GM10248 (cell line): Measurements from ENCODE around the gene PARL.

Experiments used
- CTCF ChIA-PET: fragments of 300-600 bp; sonication (Branson Sonifier 250); formaldehyde crosslinking; extraction: SDS; loops from one replicate; lab custom pipeline; 2021; ENCODE audit warnings: antibody characterized with exemption; lab: Yijun Ruan, JAX
- POLR2A ChIA-PET: fragments of 350-650 bp; sonication (Branson Sonifier 250); formaldehyde crosslinking; extraction: SDS; loops from one replicate; lab custom pipeline; 2020; ENCODE audit warnings: antibody characterized with exemption; lab: Yijun Ruan, JAX
- DNase-seq: peaks from one replicate; pipeline ENCODE4 v3.0.0; 2012; ENCODE audit errors: extremely low spot score
- TF ChIP-seq, protein P1 (sequence below): IDR thresholded peaks from 2 replicates; pipeline ENCODE4 v1.5.1; 2012; ENCODE audit warnings: mild to moderate bottlenecking, low read depth; ENCODE audit errors: extremely low read depth, missing control alignments, control extremely low read depth

Gene PARL

DNA sequence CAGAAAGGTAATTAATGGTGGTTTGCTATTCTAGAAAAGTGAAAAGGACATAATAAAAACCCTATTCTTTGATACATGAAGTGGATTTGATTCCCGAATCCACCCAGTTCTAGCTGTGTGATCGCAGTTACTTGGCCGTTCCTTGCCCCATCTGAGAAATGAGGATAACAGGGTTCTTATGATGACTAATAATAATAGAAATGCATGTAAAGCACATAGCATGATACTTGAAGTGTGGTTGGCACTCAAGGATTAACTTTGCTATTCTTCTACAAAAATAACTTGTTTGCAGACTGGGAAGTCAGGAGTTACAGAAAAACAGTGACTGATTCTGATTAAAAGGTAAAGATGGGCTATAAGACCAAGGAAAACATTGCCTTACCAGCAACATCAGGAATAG, 26.8 kb downstream of the PARL start:
- CTCF ChIA-PET: interaction anchor here (1.2 kb wide), 1 partner anchor 11 kb away, joined by 5 read pairs; no protein-coding TSS in a partner anchor
- TF ChIP-seq, protein P1, sequence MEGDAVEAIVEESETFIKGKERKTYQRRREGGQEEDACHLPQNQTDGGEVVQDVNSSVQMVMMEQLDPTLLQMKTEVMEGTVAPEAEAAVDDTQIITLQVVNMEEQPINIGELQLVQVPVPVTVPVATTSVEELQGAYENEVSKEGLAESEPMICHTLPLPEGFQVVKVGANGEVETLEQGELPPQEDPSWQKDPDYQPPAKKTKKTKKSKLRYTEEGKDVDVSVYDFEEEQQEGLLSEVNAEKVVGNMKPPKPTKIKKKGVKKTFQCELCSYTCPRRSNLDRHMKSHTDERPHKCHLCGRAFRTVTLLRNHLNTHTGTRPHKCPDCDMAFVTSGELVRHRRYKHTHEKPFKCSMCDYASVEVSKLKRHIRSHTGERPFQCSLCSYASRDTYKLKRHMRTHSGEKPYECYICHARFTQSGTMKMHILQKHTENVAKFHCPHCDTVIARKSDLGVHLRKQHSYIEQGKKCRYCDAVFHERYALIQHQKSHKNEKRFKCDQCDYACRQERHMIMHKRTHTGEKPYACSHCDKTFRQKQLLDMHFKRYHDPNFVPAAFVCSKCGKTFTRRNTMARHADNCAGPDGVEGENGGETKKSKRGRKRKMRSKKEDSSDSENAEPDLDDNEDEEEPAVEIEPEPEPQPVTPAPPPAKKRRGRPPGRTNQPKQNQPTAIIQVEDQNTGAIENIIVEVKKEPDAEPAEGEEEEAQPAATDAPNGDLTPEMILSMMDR: no peak
- POLR2A ChIA-PET: no interaction called here
- DNase-seq: no peak

- ChIA-PET POLR2A (no interaction called here), CTCF (no interaction called here)
- DNase-seq: no peak
- TF ChIP-seq, protein P1: no peak
These were observed 30.2 kb downstream of the PARL start for GRCh38 chr3:183854318-183855035.

- ChIA-PET CTCF (no interaction called here), POLR2A (no interaction called here)
- DNase-seq: no peak
- TF ChIP-seq, protein P1: no peak
These were observed 38.9 kb downstream of the PARL start for GRCh38 chr3:183845608-183846288.

DNA sequence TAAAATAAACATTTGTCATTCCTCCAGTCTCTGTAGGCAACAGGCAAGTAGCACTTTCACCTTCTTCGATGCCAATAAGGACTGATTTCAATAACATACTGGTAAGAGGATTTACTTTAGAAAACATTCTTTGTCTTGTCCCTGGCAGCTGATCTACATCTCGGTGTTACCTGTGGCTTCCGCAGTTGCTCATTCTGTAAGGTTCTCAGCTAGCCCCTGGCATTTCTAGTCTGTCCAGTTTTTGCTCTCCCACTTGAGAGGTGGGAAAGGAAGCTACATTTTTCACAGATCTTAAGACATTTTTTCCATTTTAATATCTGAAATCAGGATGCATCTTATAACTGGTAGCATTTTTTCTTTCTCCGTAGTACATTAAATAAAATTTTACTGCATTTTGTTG, 39.6 kb downstream of the PARL start:
- TF ChIP-seq, protein P1: no peak
- ChIA-PET CTCF (interaction anchor here (1.1 to 2.5 kb wide), 2 partner anchors 8 to 39 kb away, joined by 4 to 8 read pairs; partner anchors contain the start of gene PARL), POLR2A (no interaction called here)
- no peak for DNase-seq

DNA sequence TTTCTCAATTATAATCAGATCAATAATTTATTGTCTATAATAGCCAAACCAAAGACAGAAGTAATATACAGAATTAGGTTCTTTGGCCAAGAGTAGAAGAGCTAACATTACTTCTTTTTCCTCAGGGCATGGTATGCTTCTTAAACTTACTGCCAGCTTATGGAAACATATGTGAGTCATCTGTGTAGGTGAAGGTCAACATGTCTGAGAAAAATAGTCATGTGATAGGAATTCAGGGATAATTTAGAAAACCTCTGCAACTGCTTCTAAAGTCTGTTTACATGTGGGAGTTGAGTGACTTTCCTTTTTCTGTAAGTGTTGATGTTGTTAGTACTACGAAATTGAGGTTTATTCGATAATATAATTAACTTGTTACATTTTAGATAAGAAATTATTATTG, 40.1 kb downstream of the PARL start:
- ChIA-PET CTCF (interaction anchor here (1.1 to 2.5 kb wide), 3 partner anchors 8 to 75 kb away, joined by 3 to 8 read pairs (median 4); partner anchors contain the start of gene PARL), POLR2A (no interaction called here)
- no peak for DNase-seq
- TF ChIP-seq, protein P1: no peak

GRCh38 chr3:183839751-183840150, 44.9 kb downstream of the PARL start:
- DNase-seq: no peak
- TF ChIP-seq, protein P1: no peak
- POLR2A ChIA-PET: no interaction called here
- CTCF ChIA-PET: interaction anchor here (1.0 to 2.3 kb wide), 3 partner anchors 12 to 18 kb away, joined by 5 to 6 read pairs (median 6); no protein-coding TSS in a partner anchor
